SK-N-SH (cell line): ENCODE results near the gene FZD2.

Experiments
- EP300 ChIP-seq, 2 experiments: IDR thresholded peaks; 2 replicates each; pipeline versions ENCODE4 v1.4.0 to v1.6.1; 2012; ENCODE audit warnings: borderline replicate concordance in 1 of 2, low read depth in 1 of 2, low read length in 1 of 2
- GATA2 ChIP-seq: sonication (generic); formaldehyde crosslinking; IDR thresholded peaks from 2 replicates; pipeline ENCODE4 v1.5.0; 2020; ENCODE audit warnings: mild to moderate bottlenecking, missing genetic modification reagents
- NRF1 ChIP-seq: IDR thresholded peaks from 2 replicates; pipeline ENCODE4 v1.6.1; 2012; ENCODE audit warnings: low read depth, mild to moderate bottlenecking, low read length
- POLR2AphosphoS5 ChIP-seq: IDR thresholded peaks from 2 replicates; pipeline ENCODE4 v1.6.1; 2012; ENCODE audit warnings: low read depth, low read length
- YY1 ChIP-seq: IDR thresholded peaks from 2 replicates; pipeline ENCODE4 v1.4.0; 2012; ENCODE audit warnings: low read depth, mild to moderate bottlenecking
- TF ChIP-seq, protein P1 (sequence below): fragments of 200-600 bp; sonication (generic); IDR thresholded peaks from 2 replicates; pipeline ENCODE4 v1.6.1; 2017; ENCODE audit warnings: antibody characterized with exemption, mild to moderate bottlenecking, moderate library complexity

- TF ChIP-seq, protein P1, sequence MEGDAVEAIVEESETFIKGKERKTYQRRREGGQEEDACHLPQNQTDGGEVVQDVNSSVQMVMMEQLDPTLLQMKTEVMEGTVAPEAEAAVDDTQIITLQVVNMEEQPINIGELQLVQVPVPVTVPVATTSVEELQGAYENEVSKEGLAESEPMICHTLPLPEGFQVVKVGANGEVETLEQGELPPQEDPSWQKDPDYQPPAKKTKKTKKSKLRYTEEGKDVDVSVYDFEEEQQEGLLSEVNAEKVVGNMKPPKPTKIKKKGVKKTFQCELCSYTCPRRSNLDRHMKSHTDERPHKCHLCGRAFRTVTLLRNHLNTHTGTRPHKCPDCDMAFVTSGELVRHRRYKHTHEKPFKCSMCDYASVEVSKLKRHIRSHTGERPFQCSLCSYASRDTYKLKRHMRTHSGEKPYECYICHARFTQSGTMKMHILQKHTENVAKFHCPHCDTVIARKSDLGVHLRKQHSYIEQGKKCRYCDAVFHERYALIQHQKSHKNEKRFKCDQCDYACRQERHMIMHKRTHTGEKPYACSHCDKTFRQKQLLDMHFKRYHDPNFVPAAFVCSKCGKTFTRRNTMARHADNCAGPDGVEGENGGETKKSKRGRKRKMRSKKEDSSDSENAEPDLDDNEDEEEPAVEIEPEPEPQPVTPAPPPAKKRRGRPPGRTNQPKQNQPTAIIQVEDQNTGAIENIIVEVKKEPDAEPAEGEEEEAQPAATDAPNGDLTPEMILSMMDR, result no peak
- TF ChIP-seq POLR2AphosphoS5 (no peak), EP300 (IDR thresholded peaks at IDR 0.05; ENCODE audit: borderline replicate concordance in 1 of 2, low read depth in 1 of 2, low read length in 1 of 2) (no peak), YY1 (no peak), GATA2 (CRISPR knock-in tag) (no peak), NRF1 (no peak)
These were observed 47.0 kb downstream of the FZD2 start for GRCh38 chr17:44604116-44604761.
